ENCODE measurements around the gene KLHL7.

KLHL7 gene

DNA sequence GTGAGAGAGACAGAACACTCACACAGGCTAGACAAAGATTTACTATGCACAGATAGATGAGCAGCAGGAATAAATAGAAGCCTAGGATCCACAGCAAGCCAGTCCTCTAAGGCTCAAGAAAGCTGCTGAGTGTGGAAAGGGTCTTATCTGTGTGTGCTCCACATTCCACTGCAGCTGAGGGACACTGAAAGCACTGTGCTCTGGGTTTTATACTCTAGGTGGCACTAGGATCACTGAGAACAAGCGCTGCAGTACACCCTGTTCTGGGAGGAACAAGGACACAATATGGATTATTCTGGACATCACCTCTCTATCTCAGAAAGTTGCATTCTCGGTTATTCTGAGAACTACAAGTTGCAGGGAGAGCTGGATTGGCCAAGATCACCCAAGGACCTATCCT, 4.9 kb upstream of the KLHL7 start:
- in situ Hi-C loops (cut with HindIII; ENCODE audit: low pct_ligation_motif_present, low sequenced_read_pairs): no loop called here
- Histone ChIP-seq H3K27me3 (replicated peaks) (no peaks in the 10 kb centered on the region), H3K27ac (no peak overlapping the region), H3K36me3 (replicated peaks) (no peaks in the 10 kb centered on the region), H3K4me3 (ENCODE audit: low read depth, low read length) (no peak overlapping the region)
- TF ChIP-seq, protein P1, sequence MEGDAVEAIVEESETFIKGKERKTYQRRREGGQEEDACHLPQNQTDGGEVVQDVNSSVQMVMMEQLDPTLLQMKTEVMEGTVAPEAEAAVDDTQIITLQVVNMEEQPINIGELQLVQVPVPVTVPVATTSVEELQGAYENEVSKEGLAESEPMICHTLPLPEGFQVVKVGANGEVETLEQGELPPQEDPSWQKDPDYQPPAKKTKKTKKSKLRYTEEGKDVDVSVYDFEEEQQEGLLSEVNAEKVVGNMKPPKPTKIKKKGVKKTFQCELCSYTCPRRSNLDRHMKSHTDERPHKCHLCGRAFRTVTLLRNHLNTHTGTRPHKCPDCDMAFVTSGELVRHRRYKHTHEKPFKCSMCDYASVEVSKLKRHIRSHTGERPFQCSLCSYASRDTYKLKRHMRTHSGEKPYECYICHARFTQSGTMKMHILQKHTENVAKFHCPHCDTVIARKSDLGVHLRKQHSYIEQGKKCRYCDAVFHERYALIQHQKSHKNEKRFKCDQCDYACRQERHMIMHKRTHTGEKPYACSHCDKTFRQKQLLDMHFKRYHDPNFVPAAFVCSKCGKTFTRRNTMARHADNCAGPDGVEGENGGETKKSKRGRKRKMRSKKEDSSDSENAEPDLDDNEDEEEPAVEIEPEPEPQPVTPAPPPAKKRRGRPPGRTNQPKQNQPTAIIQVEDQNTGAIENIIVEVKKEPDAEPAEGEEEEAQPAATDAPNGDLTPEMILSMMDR (IDR thresholded peaks at IDR 0.05; ENCODE audit: low read depth, low read length, missing control alignments): no peak
- DNase-seq: no peak

GRCh38 chr7:23105086-23105643, 420 bp upstream of the KLHL7 start:
- H3K27me3 ChIP-seq (replicated peaks): no peaks in the 10 kb centered on the region
- in situ Hi-C loops (cut with HindIII; ENCODE audit: low pct_ligation_motif_present, low sequenced_read_pairs): no loop called here
- TF ChIP-seq, protein P1 (IDR thresholded peaks at IDR 0.05; ENCODE audit: low read depth, low read length, missing control alignments): no peak
- no peaks in the 10 kb centered on the region for H3K36me3 ChIP-seq (replicated peaks)
- DNase-seq: no peak
- peak overlapping the region; percentile 1 for H3K27ac ChIP-seq
- H3K4me3 ChIP-seq (ENCODE audit: low read depth, low read length): peak overlapping the region; percentile 89

DNA sequence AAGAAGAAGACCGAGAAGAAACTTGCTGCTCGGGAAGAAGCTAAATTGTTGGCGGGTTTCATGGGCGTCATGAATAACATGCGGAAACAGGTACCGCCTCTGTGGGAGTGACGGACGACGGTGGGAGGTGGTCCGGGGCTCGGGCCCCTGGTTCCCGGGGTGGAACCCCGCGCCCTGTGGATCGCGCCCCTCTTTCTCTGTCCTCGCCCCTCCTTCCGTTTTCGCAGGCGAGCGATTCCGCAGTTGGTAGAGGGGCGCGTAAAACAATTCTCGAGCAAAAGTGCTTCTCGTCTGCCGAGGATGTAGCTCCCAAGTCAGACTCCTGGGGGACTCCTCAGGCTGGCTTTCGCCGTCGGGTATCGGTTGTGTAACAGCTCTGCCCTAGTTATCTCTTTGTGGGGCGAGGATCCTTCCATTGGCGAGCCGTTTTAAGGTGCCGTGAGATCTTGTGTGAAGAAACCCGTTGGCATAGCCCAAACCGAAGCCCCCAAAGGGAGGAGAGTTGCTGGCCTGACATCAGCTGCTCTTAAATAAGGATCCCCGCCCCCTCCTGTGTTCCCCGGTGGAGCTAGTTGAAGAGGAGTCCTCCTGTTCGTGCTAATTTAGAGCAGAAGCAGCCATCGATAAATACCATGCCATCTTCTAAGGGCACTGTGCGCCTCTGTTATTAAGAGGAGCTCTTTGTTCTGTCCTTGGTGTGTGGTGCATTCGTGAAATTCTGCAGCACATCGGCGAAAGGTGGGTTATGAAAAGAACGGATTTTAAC, 655 bp downstream of the KLHL7 start:
- Histone ChIP-seq H3K27ac (peak overlapping the region; percentile 52), H3K36me3 (replicated peaks) (no peaks in the 10 kb centered on the region), H3K4me3 (ENCODE audit: low read depth, low read length) (peak overlapping the region; percentile 89), H3K27me3 (replicated peaks) (no peaks in the 10 kb centered on the region)
- in situ Hi-C loops (cut with HindIII; ENCODE audit: low pct_ligation_motif_present, low sequenced_read_pairs): no loop called here
- DNase-seq: peak; percentile 48
- TF ChIP-seq, protein P1 (IDR thresholded peaks at IDR 0.05; ENCODE audit: low read depth, low read length, missing control alignments): peak; percentile 48

- no peak for DNase-seq
- no peak overlapping the region for H3K27ac ChIP-seq
- in situ Hi-C loops (cut with HindIII; ENCODE audit: low pct_ligation_motif_present, low sequenced_read_pairs): no loop called here
Observed at GRCh38 chr7:23106823-23107663, 1.5 kb downstream of the KLHL7 start.

DNA sequence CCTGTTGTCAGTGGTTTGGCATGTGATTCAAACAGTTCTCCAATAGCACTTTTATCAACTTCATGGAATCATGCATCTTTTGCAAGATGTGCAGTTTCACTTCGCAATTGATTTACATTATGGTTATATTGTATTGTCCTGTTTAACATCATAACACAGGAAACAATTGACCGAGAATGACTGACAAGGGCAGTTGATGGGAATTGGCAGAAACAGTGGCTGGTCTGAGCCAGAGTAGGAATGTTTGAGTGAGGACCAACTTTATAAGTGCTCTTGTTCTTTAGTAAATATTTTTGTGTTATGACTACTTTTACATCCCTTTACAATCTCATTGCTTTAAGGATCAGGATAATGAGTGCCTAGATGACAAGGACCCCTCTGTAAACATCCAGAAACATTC, 2.2 kb downstream of the KLHL7 start:
- Histone ChIP-seq H3K27me3 (replicated peaks) (no peaks in the 10 kb centered on the region), H3K36me3 (replicated peaks) (no peaks in the 10 kb centered on the region), H3K27ac (no peak overlapping the region), H3K4me3 (ENCODE audit: low read depth, low read length) (no peak overlapping the region)
- no peak for DNase-seq
- in situ Hi-C loops (cut with HindIII; ENCODE audit: low pct_ligation_motif_present, low sequenced_read_pairs): no loop called here
- TF ChIP-seq, protein P1 (IDR thresholded peaks at IDR 0.05; ENCODE audit: low read depth, low read length, missing control alignments): no peak

More at GRCh38 chr7:23106823-23107663, 1.5 kb downstream of the KLHL7 start:
- H3K4me3 ChIP-seq (ENCODE audit: low read depth, low read length): peak overlapping the region; percentile 89
- no peaks in the 10 kb centered on the region for H3K27me3 ChIP-seq (replicated peaks)
- TF ChIP-seq, protein P1 (IDR thresholded peaks at IDR 0.05; ENCODE audit: low read depth, low read length, missing control alignments): no peak
- H3K36me3 ChIP-seq (replicated peaks): no peaks in the 10 kb centered on the region

Measured in brain microvascular endothelial cell (primary cell).